COR-L47 (cell line): ENCODE measurements around the gene TMEM179B.
A peak's percentile ranks its signal among the peaks of the same experiment; 100 is the strongest.
"Not testable (repeated sequence)": the region's sequence is repeated elsewhere in the genome, so short reads cannot be mapped to it uniquely, and the experiment has no call there.

Experiments used
- DNase-seq: peaks from one replicate; lab custom pipeline; 2025; lab: John Stamatoyannopoulos, UW

TMEM179B gene

GRCh38 chr11:62789576-62789975 lies 2.4 kb downstream of the TMEM179B start:
- DNase-seq = no peak

DNA sequence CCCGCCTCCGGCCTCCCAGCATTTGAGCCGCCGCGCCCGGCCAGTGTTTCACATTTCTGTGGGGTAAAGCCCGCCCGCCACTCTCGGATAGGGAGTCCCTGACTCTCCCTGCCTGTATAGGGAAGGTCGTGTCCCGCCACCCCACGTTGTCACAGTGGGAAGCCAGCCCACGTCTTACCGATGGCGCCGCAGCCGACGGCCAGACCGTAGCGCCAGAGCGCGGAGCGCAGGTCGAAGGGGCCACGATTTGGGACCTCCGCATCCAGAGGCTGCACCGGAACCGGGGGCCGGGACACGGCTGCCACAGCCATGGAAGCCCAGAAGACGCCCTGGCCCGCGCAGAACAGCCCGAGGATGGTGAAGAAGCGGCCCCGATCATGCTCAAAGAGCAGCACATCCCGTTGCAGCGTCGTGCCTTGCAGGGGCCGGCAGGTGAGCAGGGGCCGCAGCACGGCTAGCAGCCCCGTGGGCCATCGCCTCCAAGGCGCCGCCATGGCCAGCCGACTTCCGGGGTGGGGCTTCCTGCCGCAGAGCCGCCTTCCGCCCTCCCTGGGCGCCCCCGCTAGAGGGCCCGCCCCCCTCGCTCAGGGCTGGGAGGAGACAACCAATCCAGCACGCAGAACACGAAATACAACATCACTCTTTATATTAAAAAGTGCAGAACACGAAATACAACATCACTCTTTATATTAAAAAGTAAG lies 4.4 kb downstream of the TMEM179B start, which contains the start of gene TMEM223:
Gene TMEM223 (minus strand): TSS at position 506 of the 701 bp plus-strand sequence. CDS start 12 bp downstream, at position 494.
- peak; percentile 68 for DNase-seq

DNA sequence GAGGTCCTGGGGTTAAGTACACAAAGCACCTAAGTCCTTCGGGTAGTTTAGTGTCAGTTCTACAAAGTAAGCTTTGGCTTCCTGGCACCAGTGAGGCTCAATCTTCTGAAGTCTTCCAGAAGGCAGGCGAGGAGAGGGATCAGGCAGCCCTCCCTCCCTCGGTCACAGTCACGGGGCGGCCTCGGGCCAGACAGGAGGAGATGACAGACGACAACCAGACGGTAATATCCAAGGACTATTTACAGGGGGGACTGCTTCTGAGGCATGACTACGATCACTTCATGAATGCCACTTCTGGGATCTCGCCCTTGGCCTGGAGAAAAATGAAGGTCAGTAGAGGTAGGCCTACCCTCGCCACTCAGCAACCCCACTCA lies 5.0 kb downstream of the TMEM179B start:
- no peak for DNase-seq

DNA sequence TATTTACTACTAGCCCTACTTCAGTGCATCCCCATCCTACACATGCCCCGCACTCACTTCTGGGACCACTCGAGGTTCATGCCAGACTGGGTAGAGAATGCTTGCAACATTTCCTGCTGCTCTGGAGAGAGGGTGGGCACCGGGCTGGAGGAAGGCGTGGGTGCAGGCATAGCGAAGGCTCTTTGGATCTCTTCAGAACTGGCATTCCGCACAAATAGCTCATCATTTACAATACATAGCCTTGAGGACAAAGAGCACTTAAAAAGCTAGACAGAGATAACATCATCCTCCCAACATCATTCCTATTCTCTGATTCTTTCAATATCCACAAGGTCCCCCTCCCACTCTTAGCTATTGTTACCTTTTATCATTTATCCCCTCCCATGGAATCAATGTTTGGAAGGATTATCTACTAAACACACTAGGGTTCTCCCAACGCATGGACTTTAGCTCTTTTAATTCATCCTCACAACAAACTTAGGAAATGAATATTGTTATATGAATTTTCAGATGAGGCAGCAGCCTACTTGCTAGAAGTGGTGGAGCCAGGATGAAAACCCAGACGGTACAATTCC lies 7.1 kb downstream of the TMEM179B start:
- no peak for DNase-seq

DNA sequence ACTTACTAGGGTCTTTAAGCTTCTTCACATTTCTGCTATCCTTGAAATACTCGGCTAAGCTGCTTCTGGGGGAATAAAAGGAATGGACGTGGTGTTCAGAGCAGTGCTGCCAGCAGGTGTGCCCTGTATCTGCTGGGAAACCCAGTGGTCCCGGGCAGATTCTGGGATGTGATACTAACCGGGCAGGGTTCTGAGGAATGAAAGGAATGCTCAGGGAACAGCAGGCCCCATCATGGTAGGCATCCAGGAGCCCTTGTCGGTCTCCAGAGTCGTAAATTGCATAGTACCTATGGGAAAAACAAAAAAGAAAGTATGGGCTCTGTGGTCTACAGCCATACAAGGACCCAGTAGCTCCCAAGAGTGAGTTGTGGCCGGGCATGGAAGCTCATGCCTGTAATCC lies 9.1 kb downstream of the TMEM179B start:
- no peak for DNase-seq

GRCh38 chr11:62799486-62799885 lies 12.3 kb downstream of the TMEM179B start:
- DNase-seq = no peak

DNA sequence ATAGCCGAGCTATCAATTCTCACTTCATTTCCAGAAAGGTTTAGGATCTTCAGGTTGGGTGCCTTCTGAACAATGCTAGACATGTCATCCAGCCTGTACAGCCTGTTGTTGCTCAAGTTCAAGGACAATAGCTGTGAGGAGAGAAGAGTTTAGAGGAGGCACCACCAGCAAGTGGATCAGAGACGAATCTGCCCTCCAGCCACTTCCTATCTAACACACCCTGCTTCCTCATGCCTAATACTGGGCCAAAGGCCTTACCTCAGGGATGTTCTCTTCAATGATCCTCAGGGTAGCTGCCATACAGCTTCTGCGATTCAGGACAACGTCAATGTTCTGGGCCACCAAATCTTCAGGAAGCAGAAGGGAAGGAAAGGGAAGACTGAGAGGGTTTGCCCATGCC lies 13.9 kb downstream of the TMEM179B start:
- DNase-seq = no peak

DNA sequence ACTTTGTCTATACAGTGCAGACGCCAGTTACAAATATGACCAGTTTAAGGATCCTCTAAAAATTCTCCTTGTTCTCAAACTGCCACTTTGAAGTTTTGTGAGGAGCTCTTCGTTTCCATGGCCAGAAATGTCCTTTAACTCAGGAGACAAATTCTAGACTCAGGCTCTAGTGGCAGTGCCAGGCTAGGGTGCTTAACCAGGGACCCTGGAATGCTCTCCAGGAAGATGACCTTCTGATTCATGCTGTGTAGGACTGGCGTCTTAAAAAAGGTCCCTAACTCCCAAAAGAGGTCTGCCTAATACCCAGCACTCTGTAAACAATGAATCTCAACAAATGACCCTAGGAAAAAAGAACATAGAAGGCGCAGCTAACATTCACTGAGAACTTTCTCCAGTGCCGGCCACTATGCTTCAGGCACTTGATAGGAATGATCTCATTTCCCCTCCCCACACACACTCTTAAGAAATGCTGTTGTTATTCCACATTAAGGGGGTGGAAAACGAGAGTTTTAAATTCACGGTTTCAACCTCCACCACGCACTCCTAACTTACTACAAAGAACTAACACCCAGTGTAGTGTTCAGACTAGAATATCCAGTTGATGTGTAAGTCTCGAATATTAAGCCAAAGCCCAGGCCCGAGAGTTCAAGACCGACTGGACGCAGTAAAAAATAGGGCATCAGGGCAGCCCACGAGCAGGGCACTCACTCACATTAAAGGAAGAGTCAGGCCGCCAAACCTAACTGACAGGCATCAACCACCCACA lies 17.3 kb downstream of the TMEM179B start:
- no peak for DNase-seq

GRCh38 chr11:62805076-62805892 lies 18.1 kb downstream of the TMEM179B start, which contains the start of gene NXF1:
NXF1 (minus strand) TSS chr11:62805440; CDS start chr11:62805356, 84 bp downstream.
- DNase-seq = peak; percentile 96

- no peak for DNase-seq
These were observed 18.8 kb downstream of the TMEM179B start for GRCh38 chr11:62805961-62806441.

- DNase-seq = no peak
These were observed 19.5 kb downstream of the TMEM179B start for GRCh38 chr11:62806611-62807121.

GRCh38 chr11:62810748-62811147 lies 23.5 kb downstream of the TMEM179B start:
- DNase-seq = no peak

GRCh38 chr11:62811659-62812058 lies 24.5 kb downstream of the TMEM179B start:
- no peak for DNase-seq

DNA sequence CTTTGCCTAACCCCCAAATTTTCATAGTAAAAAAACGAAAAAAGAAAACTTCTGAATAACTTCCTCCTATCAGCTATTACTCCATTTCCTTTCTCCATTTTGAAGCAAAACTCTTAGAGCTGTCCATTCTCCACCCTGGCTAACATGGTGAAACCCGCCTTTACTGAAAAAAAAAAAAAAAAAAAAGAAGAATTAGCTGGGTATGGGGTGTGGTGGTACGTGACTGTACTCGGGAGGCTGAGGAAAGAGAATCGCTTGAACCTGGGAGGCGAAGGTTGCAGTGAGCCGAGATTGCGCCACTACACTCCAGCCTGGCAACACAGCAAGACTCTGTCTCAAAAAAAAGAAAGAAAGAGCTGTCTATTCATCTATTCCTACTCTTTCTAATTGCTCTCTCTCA lies 29.4 kb downstream of the TMEM179B start:
- DNase-seq = no peak

DNA sequence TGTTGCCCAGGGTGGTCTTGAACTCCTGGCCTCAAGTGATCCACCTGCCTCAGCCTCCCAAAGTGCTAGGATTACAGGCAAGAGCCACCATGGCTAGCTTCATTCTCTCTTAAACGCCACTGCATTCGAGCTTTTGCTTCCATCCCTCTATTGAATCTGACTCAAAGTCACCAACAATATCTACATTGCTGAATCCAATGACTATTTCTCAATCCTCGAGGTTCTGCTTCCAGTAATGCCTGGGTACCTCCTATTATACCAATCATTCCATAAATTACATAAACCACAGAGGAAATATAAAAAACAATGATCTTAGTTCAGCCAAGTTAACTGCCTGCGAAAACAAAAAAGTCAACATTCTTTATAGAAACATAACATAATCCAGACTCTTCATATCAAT lies 29.9 kb downstream of the TMEM179B start:
- no peak for DNase-seq

DNA sequence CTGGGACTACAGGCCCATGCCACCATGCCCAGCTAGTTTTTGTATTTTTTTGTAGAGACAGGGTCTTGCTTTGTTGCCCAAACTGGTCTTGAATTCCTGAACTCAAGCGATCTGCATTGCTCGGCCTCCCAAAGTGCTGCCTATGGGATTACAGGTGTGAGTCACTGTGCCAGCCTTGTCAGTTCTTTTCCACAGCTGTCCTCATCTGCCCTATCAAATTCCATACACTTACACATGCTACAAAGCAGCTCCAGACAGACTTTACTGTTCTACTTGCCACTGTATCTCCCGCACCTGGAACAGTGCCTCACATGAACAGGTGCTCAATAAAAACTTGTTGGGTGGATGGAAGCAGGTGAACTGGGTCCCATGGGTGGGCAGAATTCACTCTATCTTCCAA lies 36.5 kb downstream of the TMEM179B start:
- DNase-seq = no peak

DNA sequence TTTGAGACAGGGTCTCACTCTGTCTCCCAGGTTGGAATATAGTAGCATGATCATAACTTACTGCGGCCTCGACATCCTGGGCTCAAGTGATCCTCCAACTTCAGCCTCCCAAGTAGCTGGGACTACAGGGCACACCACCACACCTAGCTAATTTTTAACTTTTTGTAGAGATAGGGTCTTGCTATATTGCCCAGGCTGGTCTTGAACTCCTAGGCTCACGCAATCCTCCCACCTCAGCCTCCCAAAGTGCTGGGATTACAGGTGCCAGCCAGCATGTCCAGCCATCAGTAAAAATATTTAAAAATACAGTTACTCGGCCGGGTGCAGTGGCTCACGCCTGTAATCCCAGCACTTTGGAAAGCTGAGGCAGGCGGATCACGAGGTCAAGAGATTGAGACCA lies 40.9 kb downstream of the TMEM179B start:
- DNase-seq = not testable (repeated sequence)

GRCh38 chr11:62830904-62831519 lies 43.8 kb downstream of the TMEM179B start:
- peak; percentile 39 for DNase-seq

DNA sequence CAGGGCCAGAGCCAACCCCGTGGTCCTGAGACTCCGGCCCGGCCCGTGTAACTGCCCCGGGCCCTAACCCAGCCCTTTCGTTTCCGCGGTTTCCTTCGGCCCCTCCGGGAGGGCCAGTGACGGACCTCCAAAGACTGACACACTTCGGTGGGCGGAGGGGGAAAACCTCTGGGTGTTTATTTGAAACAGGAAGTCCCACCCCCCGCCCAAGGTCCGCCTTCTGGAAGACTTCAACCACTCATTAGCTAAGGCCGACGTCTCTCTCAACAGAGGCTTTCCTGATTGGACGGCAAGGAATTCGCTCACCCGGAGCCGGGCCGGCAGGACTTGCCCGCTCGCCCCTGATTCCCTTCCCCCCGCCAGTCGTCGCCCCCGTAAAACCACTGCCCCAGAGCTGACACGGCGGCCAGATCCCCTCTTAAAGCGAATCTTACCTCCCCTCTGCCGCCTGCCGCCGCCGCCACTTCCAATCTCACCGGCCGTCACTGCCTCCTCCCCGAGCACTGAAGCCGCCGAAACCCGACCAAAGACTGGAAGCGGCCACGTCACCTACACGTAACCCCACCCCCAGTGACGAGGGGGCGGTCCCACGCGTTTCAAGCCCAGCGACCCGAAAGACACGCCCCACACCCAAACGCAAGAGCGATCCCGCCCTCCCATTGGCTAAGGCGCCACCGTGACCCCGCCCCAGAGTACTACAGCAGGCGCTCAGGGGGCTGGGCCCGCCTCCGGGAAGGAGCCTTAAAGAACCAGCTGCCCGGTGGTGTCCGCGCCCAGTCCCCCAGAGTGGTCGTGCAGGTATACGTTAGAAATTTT lies 44.5 kb downstream of the TMEM179B start, which contains the start of gene STX5:
Gene STX5 (minus strand): TSS at position 532 of the 816 bp plus-strand sequence. CDS start 808 bp downstream, outside the sequence.
- peak; percentile 99 for DNase-seq
